PFSK-1 (cell line): ENCODE results near the gene KATNIP.

Source experiments
- FOXP2 ChIP-seq: optimal IDR thresholded peaks from 2 replicates; pipeline ENCODE3; 2011; ENCODE audit warnings: borderline replicate concordance, control low read depth, inconsistent platforms; ENCODE audit not compliant: insufficient read depth; ENCODE audit errors: extremely low read length, extremely low read depth
- POLR2AphosphoS5 ChIP-seq: IDR thresholded peaks from 2 replicates; pipeline ENCODE4 v1.6.1; 2012; ENCODE audit warnings: low read depth, mild to moderate bottlenecking, control low read depth, low read length, moderate library complexity
- SIN3A ChIP-seq: IDR thresholded peaks from 2 replicates; pipeline ENCODE4 v1.6.1; 2012; ENCODE audit warnings: mild to moderate bottlenecking, low read length, moderate library complexity, borderline replicate concordance; ENCODE audit not compliant: insufficient read depth
- TAF1 ChIP-seq: IDR thresholded peaks from 2 replicates; pipeline ENCODE4 v1.6.1; 2012; ENCODE audit warnings: low read length, control low read depth, borderline replicate concordance; ENCODE audit not compliant: insufficient read depth
- TF ChIP-seq, protein P1 (sequence below), 2 experiments: IDR thresholded peaks; 2 replicates each; pipeline versions ENCODE4 v1.6.1 to v1.8.0; 2011 to 2012; ENCODE audit warnings: low read depth in 2 of 2, low read length in 2 of 2, control low read depth in 1 of 2, inconsistent platforms in 1 of 2, mild to moderate bottlenecking in 1 of 2, moderate library complexity in 1 of 2; ENCODE audit not compliant: insufficient read depth in 1 of 2

The KATNIP gene

DNA sequence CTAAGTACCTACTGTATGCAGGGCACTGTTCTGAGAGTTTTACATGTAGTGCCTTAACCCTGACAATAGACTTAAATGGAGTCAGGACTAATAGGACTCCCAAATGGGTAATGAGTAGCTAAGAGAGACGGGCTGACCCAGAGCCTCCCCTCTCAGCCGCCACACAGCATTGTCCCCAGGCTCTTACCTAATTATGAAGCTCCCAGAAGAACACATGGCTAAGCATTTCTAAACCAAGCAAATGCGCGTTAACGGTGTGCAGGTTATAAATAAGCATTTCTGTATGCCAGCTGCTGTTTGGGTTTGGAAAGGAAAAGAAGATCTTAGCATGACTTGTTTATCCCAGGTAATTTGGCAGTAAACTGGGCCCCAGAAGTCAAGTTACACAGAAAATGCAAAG, 14.3 kb downstream of the KATNIP start:
- TF ChIP-seq POLR2AphosphoS5 (no peak), TAF1 (no peak), SIN3A (no peak), FOXP2 (no peak)
- TF ChIP-seq, protein P1, sequence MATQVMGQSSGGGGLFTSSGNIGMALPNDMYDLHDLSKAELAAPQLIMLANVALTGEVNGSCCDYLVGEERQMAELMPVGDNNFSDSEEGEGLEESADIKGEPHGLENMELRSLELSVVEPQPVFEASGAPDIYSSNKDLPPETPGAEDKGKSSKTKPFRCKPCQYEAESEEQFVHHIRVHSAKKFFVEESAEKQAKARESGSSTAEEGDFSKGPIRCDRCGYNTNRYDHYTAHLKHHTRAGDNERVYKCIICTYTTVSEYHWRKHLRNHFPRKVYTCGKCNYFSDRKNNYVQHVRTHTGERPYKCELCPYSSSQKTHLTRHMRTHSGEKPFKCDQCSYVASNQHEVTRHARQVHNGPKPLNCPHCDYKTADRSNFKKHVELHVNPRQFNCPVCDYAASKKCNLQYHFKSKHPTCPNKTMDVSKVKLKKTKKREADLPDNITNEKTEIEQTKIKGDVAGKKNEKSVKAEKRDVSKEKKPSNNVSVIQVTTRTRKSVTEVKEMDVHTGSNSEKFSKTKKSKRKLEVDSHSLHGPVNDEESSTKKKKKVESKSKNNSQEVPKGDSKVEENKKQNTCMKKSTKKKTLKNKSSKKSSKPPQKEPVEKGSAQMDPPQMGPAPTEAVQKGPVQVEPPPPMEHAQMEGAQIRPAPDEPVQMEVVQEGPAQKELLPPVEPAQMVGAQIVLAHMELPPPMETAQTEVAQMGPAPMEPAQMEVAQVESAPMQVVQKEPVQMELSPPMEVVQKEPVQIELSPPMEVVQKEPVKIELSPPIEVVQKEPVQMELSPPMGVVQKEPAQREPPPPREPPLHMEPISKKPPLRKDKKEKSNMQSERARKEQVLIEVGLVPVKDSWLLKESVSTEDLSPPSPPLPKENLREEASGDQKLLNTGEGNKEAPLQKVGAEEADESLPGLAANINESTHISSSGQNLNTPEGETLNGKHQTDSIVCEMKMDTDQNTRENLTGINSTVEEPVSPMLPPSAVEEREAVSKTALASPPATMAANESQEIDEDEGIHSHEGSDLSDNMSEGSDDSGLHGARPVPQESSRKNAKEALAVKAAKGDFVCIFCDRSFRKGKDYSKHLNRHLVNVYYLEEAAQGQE (IDR thresholded peaks at IDR 0.05; ENCODE audit: insufficient read depth in 1 of 2, low read depth in 2 of 2, low read length in 2 of 2) = no peak

DNA sequence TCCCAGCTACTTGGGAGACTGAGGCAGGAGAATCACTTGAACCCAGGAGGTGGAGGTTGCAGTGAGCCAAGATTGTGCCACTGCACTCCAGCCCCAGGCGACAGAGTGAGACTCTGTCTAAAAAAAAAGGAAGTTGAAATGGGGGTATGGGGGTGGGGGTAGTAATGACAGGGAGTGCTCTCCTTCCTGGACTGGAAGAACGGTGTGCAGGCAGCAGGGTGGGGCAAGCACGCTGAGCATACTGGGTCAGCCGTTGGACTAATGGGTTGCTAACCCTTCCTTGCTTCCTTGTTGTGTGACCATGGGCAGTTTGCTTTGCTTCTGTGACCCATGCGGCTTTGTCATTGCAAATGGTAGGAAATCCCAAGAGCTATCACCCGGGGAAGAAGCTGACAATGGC, 16.5 kb downstream of the KATNIP start:
- no peak for TF ChIP-seq FOXP2
- no peak for TF ChIP-seq TAF1
- TF ChIP-seq, protein P1 (IDR thresholded peaks at IDR 0.05; ENCODE audit: insufficient read depth in 1 of 2, low read depth in 2 of 2, low read length in 2 of 2) = no peak
- no peak for TF ChIP-seq POLR2AphosphoS5
- TF ChIP-seq SIN3A = no peak

- TF ChIP-seq POLR2AphosphoS5 (no peak), TAF1 (no peak), SIN3A (no peak), FOXP2 (no peak)
- TF ChIP-seq, protein P1 (IDR thresholded peaks at IDR 0.05; ENCODE audit: insufficient read depth in 1 of 2, low read depth in 2 of 2, low read length in 2 of 2) = no peak
These were observed 18.1 kb downstream of the KATNIP start for GRCh38 chr16:27568077-27568476.

- TF ChIP-seq SIN3A (no peak), FOXP2 (no peak), TAF1 (no peak), POLR2AphosphoS5 (no peak)
- TF ChIP-seq, protein P1 (IDR thresholded peaks at IDR 0.05; ENCODE audit: insufficient read depth in 1 of 2, low read depth in 2 of 2, low read length in 2 of 2) = no peak
These were observed 21.7 kb downstream of the KATNIP start for GRCh38 chr16:27571433-27572326.
